Activated CD4-positive, alpha-beta memory T cell treated with anti-CD3 and anti-CD28 coated beads, Interleukin-2, amount 10 ng/mL, durations not matched to agents 7 days and 5 days (primary cell): ENCODE data around the gene REG1A. TPM values are rescaled to one million over a fixed set of nuclear protein-coding genes. Genes with fewer than 3 reads are reported as not detected.

Source experiments
- CTCF ChIA-PET: fragments of 350-600 bp; sonication (Branson Sonifier 250); formaldehyde crosslinking; loops from one replicate; lab custom pipeline; 2021; ENCODE audit warnings: antibody characterized with exemption, inconsistent platforms; lab: Charles Lee
- POLR2A ChIA-PET: fragments of 350-600 bp; sonication (Branson Sonifier 250); formaldehyde crosslinking; loops from one replicate; lab custom pipeline; 2021; ENCODE audit warnings: antibody characterized with exemption; lab: Charles Lee
- DNase-seq: peaks from one replicate; pipeline ENCODE4 v3.0.0-alpha.2; 2020
- H3K27ac Mint-ChIP-seq: one replicate; pipeline ENCODE4 v1.8.0; 2021; ENCODE audit warnings: mild to moderate bottlenecking, mixed read lengths
- H3K27me3 Mint-ChIP-seq: one replicate; pipeline ENCODE4 v1.8.0; 2021; ENCODE audit warnings: mixed read lengths
- H3K36me3 Mint-ChIP-seq: one replicate; pipeline ENCODE4 v1.8.0; 2021; ENCODE audit warnings: low read depth, mixed read lengths
- H3K4me1 Mint-ChIP-seq: one replicate; pipeline ENCODE4 v1.8.0; 2021; ENCODE audit warnings: mixed read lengths
- H3K4me3 Mint-ChIP-seq: one replicate; pipeline ENCODE4 v1.8.0; 2021; ENCODE audit warnings: mild to moderate bottlenecking, mixed read lengths
- H3K9me3 Mint-ChIP-seq: one replicate; pipeline ENCODE4 v1.8.0; 2021; ENCODE audit warnings: mixed read lengths
- total RNA-seq, 2 experiments: library from RNA; stranded (reverse); gene quantifications; one replicate each; pipeline ENCODE4 v1.2.3, GENCODE V29; 2021

Gene REG1A
- total RNA-seq, 2 experiments from 2014 or later = not detected

GRCh38 chr2:79103214-79103613, 17.1 kb upstream of the REG1A start:
- Mint-ChIP-seq H3K4me1 (no peaks in the 10 kb centered on the region), H3K27me3 (no peaks in the 10 kb centered on the region), H3K27ac (no peak overlapping the region), H3K36me3 (no peaks in the 10 kb centered on the region), H3K9me3 (peaks cover 11% of the 10 kb centered on the region), H3K4me3 (no peak overlapping the region)
- ChIA-PET CTCF (no interaction called here), POLR2A (no interaction called here)
- no peak for DNase-seq

GRCh38 chr2:79105259-79105658, 15.0 kb upstream of the REG1A start:
- Mint-ChIP-seq H3K36me3 (no peaks in the 10 kb centered on the region), H3K4me1 (no peaks in the 10 kb centered on the region), H3K27me3 (no peaks in the 10 kb centered on the region), H3K4me3 (no peak overlapping the region), H3K9me3 (peaks cover 9% of the 10 kb centered on the region), H3K27ac (no peak overlapping the region)
- no peak for DNase-seq
- ChIA-PET POLR2A (no interaction called here), CTCF (no interaction called here)

DNA sequence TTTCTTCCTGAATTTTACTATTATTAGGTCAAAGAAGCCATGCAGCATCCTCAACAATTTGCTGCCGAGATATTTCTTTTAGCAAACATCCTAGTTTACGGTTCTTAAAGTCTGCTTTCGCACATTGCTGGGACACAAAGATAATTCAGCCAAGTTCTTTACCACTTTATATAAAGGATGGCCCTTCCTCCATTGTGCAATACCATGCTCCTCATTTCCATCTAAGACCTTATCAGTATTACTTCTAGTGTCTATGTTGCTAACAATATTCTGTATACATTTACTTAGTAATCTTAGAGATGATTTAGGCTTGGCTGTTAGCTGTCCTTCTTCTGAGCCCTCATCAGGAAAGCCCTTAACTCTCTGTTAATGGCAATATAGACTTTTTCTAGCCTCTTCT, 8.0 kb upstream of the REG1A start:
- peaks cover 21% of the 10 kb centered on the region for H3K9me3 Mint-ChIP-seq
- ChIA-PET CTCF (no interaction called here), POLR2A (no interaction called here)
- no peaks in the 10 kb centered on the region for H3K36me3 Mint-ChIP-seq
- no peak overlapping the region for H3K27ac Mint-ChIP-seq
- no peak for DNase-seq
- H3K27me3 Mint-ChIP-seq = no peaks in the 10 kb centered on the region
- no peaks in the 10 kb centered on the region for H3K4me1 Mint-ChIP-seq
- H3K4me3 Mint-ChIP-seq = no peak overlapping the region

DNA sequence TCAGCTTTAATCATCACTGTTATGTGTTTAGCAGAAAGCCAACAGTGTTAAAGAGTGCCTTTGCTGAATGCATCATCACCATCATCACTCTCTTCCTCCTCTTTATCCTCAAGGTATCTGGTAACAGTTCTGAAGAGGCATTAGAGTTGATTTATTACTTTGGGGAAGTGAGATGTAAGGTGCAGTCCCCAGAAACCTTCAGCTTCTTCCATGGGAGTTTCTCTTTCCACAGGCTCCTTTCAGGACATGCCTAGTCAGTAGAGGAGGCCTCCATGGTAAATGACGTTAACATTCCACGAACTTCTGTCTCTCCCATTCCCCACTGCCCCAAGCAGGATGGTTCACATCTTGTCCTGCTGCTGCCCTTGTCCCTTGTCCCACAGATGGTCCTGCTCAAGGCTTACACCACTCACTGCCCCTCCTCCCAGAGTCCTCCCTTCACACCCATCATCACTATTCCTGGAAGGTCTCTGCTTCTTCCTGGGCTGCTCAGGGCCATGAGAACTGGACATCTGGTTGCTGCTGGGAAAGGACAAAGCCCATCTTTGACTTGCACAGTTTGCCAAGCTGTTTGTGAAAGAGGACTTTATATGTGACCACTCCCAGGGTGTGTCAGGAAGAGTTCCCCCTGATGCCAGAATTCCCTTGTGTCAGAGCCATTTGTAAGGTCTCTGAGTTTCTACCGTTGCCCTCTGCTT, 5.3 kb upstream of the REG1A start:
- Mint-ChIP-seq H3K4me1 (no peaks in the 10 kb centered on the region), H3K4me3 (no peak overlapping the region), H3K27ac (no peak overlapping the region), H3K9me3 (peaks cover 24% of the 10 kb centered on the region), H3K36me3 (no peaks in the 10 kb centered on the region), H3K27me3 (no peaks in the 10 kb centered on the region)
- ChIA-PET CTCF (no interaction called here), POLR2A (no interaction called here)
- no peak for DNase-seq

DNA sequence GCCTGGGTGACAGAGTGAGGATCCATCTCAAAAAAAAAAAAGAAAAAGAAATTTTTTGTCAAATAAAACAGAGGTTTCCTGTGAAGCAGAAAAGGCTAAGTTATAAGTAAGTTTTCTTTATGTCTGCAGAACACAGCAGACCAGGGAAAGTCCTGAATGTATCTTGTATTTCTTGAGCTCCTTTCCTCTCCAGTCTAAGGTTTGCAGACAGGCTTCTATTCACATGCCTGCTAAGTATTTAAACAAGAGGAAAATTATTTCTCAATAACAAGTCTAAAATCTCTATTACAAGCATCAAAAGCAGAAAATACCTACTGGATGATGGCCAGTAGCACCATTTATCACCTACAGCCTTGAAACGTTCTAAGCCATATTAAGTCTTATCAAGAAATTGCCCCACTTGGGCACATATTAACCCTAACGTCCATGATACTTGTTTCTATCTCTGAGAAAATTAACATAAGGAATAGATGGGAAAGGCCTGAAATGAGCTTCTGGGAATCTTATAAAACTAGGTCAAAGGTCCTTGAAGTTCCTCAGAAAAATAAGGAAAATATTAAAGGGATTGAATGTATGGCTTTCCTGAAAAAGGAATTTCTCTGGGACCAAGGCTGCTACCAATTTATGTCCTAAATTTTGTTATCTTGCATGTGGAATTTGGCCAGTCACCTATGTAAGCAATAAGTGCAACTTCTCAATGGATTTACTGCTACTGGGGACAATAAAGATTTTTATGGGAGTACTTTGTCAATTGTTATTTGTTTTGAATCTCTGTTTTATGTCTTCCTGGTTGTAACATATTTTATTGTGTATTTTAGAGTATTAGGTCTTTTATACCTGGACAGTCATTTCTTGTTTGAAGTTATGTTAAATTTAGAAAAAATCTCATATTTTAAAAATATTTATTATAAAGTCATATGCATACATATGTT, 3.0 kb upstream of the REG1A start:
- Mint-ChIP-seq H3K27ac (no peak overlapping the region), H3K4me1 (no peaks in the 10 kb centered on the region), H3K9me3 (peaks cover 19% of the 10 kb centered on the region), H3K4me3 (no peak overlapping the region), H3K36me3 (no peaks in the 10 kb centered on the region), H3K27me3 (no peaks in the 10 kb centered on the region)
- no peak for DNase-seq
- CTCF ChIA-PET = no interaction called here
- POLR2A ChIA-PET = no interaction called here

GRCh38 chr2:79122676-79123075, 2.4 kb downstream of the REG1A start:
- Mint-ChIP-seq H3K4me3 (no peak overlapping the region), H3K36me3 (no peaks in the 10 kb centered on the region), H3K4me1 (no peaks in the 10 kb centered on the region), H3K9me3 (peaks cover 5% of the 10 kb centered on the region), H3K27ac (no peak overlapping the region), H3K27me3 (no peaks in the 10 kb centered on the region)
- DNase-seq = no peak
- POLR2A ChIA-PET = no interaction called here
- CTCF ChIA-PET = no interaction called here

- no peaks in the 10 kb centered on the region for H3K36me3 Mint-ChIP-seq
Observed at GRCh38 chr2:79124907-79125720, 4.8 kb downstream of the REG1A start.

DNA sequence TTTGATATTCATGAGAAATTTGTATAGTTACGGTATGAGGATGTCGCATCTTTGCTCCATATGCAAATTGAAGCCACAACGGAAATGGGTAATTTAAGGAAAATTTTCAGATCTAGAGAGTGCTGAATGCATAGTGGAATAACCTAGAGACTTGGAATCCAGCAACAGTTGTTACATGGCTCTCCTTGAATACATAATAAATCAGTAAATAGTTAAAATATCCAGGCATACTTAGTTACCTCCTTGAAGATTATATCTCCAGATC, 5.4 kb downstream of the REG1A start:
- H3K27ac Mint-ChIP-seq = no peak overlapping the region
- ChIA-PET POLR2A (no interaction called here), CTCF (no interaction called here)
- H3K36me3 Mint-ChIP-seq = no peaks in the 10 kb centered on the region
- no peaks in the 10 kb centered on the region for H3K27me3 Mint-ChIP-seq
- no peak for DNase-seq
- H3K4me3 Mint-ChIP-seq = no peak overlapping the region
- H3K4me1 Mint-ChIP-seq = no peaks in the 10 kb centered on the region
- peaks cover 3% of the 10 kb centered on the region for H3K9me3 Mint-ChIP-seq

More at GRCh38 chr2:79124907-79125720, 4.8 kb downstream of the REG1A start:
- H3K4me1 Mint-ChIP-seq = no peaks in the 10 kb centered on the region
- no peak overlapping the region for H3K27ac Mint-ChIP-seq
- no peaks in the 10 kb centered on the region for H3K27me3 Mint-ChIP-seq
- DNase-seq = no peak
- peaks cover 3% of the 10 kb centered on the region for H3K9me3 Mint-ChIP-seq
- ChIA-PET CTCF (no interaction called here), POLR2A (no interaction called here)
- H3K4me3 Mint-ChIP-seq = no peak overlapping the region

- DNase-seq = no peak
- Mint-ChIP-seq H3K27ac (no peak overlapping the region), H3K9me3 (peaks cover 3% of the 10 kb centered on the region), H3K27me3 (no peaks in the 10 kb centered on the region), H3K4me3 (no peak overlapping the region), H3K36me3 (no peaks in the 10 kb centered on the region), H3K4me1 (no peaks in the 10 kb centered on the region)
- ChIA-PET POLR2A (no interaction called here), CTCF (no interaction called here)
Observed at GRCh38 chr2:79128406-79128805, 8.1 kb downstream of the REG1A start.

GRCh38 chr2:79129260-79129659, 9.0 kb downstream of the REG1A start:
- no peaks in the 10 kb centered on the region for H3K4me1 Mint-ChIP-seq
- CTCF ChIA-PET = no interaction called here

GRCh38 chr2:79129804-79130203, 9.5 kb downstream of the REG1A start:
- Mint-ChIP-seq H3K27me3 (no peaks in the 10 kb centered on the region), H3K4me1 (no peaks in the 10 kb centered on the region), H3K36me3 (no peaks in the 10 kb centered on the region), H3K4me3 (no peak overlapping the region), H3K27ac (no peak overlapping the region), H3K9me3 (peaks cover 9% of the 10 kb centered on the region)
- POLR2A ChIA-PET = no interaction called here
- no peak for DNase-seq
- CTCF ChIA-PET = no interaction called here

More at GRCh38 chr2:79129260-79129659, 9.0 kb downstream of the REG1A start:
- Mint-ChIP-seq H3K4me3 (no peak overlapping the region), H3K36me3 (no peaks in the 10 kb centered on the region), H3K9me3 (peaks cover 7% of the 10 kb centered on the region), H3K27me3 (no peaks in the 10 kb centered on the region), H3K27ac (no peak overlapping the region)
- POLR2A ChIA-PET = no interaction called here
- DNase-seq = no peak

- no peak overlapping the region for H3K27ac Mint-ChIP-seq
- H3K27me3 Mint-ChIP-seq = no peaks in the 10 kb centered on the region
- no peaks in the 10 kb centered on the region for H3K4me1 Mint-ChIP-seq
- H3K36me3 Mint-ChIP-seq = no peaks in the 10 kb centered on the region
- no peak overlapping the region for H3K4me3 Mint-ChIP-seq
- DNase-seq = no peak
- peaks cover 11% of the 10 kb centered on the region for H3K9me3 Mint-ChIP-seq
- ChIA-PET CTCF (no interaction called here), POLR2A (no interaction called here)
Observed at GRCh38 chr2:79131687-79132086, 11.4 kb downstream of the REG1A start.

GRCh38 chr2:79138385-79138784, 18.1 kb downstream of the REG1A start:
- CTCF ChIA-PET = no interaction called here

More at GRCh38 chr2:79138385-79138784, 18.1 kb downstream of the REG1A start:
- Mint-ChIP-seq H3K27me3 (no peaks in the 10 kb centered on the region), H3K4me3 (no peak overlapping the region), H3K36me3 (no peaks in the 10 kb centered on the region), H3K9me3 (peaks cover 20% of the 10 kb centered on the region), H3K4me1 (no peaks in the 10 kb centered on the region), H3K27ac (no peak overlapping the region)
- POLR2A ChIA-PET = no interaction called here
- DNase-seq = no peak
